Transverse colon (tissue), 4 donors: ENCODE data around the gene PI4KA.

Source experiments
- CTCF ChIP-seq, 5 experiments: fragments of 200-600 bp in 3 of 5; fragments of 450-650 bp in 2 of 5; sonication (generic) in 3 of 5; IDR thresholded peaks; 1 replicate in 2 of 5; 2 replicates in 3 of 5; pipeline ENCODE4 v1.5.1; 2016 to 2017; ENCODE audit warnings: antibody characterized with exemption in 5 of 5, inconsistent platforms in 3 of 5, mild to moderate bottlenecking in 2 of 5, moderate library complexity in 1 of 5
- EP300 ChIP-seq: sonication (generic); formaldehyde crosslinking; IDR thresholded peaks from one replicate; pipeline ENCODE4 v1.6.1; 2017; ENCODE audit warnings: antibody characterized with exemption, low read depth
- POLR2A ChIP-seq: fragments of 450-650 bp; IDR thresholded peaks from one replicate; pipeline ENCODE4 v1.6.1; 2016; ENCODE audit warnings: antibody characterized with exemption, mild to moderate bottlenecking, moderate library complexity
- POLR2AphosphoS5 ChIP-seq, 3 donors: sonication (generic); formaldehyde crosslinking; IDR thresholded peaks; one replicate each; pipeline ENCODE4 v1.6.1; 2016; ENCODE audit warnings: antibody characterized with exemption in 3 of 3

DNA sequence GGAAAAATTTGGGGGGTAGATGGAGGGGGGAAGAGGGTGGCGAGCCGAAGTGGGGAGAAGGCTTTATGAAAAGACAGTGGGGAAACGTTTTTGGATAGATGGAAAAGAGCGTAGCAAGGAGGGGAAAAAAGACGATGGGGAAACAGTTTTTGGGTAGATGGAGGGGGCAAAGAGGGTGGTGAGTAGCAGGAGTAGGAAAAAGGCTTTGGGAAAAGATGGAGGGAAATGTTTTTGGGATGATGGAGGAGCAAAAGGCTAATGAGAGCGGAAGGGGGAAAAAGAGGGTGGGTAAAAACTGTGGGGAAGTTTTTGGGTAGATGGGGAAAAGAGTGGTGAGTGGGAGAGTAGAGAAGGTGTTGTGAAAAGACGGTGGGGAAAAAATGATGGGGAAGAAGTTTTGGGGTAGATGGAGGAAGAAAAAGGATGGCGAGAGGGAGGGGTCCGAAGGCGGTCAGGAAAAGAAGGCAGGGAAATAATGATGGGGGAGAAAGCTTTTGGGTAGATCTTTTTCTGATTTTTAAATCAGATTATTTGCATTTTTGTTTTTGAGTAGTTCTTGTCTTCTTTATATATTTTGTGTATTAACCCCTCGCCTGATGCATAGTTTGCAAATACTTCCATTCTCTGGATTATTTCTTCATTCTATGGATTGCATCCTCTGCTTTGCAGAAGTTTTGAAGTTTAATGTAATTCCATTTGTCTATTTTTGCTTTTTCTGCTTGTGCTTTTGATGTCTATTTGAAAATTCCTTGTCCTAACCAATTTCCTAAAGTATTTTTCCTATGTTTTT, 200.0 kb downstream of the PI4KA start:
- TF ChIP-seq POLR2AphosphoS5 (IDR thresholded peaks at IDR 0.05) = no peak
- no peak for TF ChIP-seq POLR2A
- no peak for TF ChIP-seq CTCF (IDR thresholded peaks at IDR 0.05)
- TF ChIP-seq EP300 = no peak
